ENCODE data around the gene KCNJ6. TPM values are rescaled to one million over a fixed set of nuclear protein-coding genes. Genes with fewer than 3 reads are reported as not detected.

The KCNJ6 gene
- total and polyA plus RNA-seq, 7 donors, result under 0.01 to 0.01 TPM; not detected in 5

DNA sequence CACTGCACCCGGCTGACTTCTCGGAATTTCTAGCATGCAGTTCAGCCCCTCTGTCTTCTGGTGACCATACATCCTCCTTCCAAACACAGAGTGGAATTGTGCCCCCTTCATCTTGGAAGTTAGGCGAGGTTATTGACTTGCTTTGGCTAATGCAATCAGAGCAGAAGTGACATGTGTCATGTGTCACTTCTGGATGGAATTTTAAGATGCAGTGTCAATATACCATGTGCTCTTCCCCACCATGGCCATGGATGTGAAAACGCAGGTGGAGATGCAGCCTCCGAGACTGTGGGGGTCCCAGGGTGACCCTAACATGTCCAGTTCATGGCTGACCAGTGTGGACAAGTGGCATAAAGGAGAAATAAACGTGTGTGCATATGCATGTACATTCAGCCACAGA is 83.0 kb downstream of the KCNJ6 start:
- Histone ChIP-seq H3K4me1 (no peaks in the 10 kb centered on the region), H3K9me3 (no peaks in the 10 kb centered on the region), H3K27me3 (ENCODE audit: insufficient read depth in 3 of 3, low read length in 2 of 3) (peaks cover 0 to 7% (median 0%) of the 10 kb centered on the region in 3 donors), H3K36me3 (ENCODE audit: insufficient read depth in 1 of 2, low read depth in 1 of 2) (no peaks in the 10 kb centered on the region), H3K4me3 (no peak overlapping the region), H3K27ac (no peak overlapping the region)
- TF ChIP-seq, protein P1, sequence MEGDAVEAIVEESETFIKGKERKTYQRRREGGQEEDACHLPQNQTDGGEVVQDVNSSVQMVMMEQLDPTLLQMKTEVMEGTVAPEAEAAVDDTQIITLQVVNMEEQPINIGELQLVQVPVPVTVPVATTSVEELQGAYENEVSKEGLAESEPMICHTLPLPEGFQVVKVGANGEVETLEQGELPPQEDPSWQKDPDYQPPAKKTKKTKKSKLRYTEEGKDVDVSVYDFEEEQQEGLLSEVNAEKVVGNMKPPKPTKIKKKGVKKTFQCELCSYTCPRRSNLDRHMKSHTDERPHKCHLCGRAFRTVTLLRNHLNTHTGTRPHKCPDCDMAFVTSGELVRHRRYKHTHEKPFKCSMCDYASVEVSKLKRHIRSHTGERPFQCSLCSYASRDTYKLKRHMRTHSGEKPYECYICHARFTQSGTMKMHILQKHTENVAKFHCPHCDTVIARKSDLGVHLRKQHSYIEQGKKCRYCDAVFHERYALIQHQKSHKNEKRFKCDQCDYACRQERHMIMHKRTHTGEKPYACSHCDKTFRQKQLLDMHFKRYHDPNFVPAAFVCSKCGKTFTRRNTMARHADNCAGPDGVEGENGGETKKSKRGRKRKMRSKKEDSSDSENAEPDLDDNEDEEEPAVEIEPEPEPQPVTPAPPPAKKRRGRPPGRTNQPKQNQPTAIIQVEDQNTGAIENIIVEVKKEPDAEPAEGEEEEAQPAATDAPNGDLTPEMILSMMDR (IDR thresholded peaks at IDR 0.05), result no peak
- DNase-seq (no peak), ATAC-seq (no peak)
- 77 to 84% (median 84%) methylated on average over 6 of the region's 6 CpGs for WGBS, 3 donors
- intact Hi-C loops (cut with DNase I), result no loop called here

DNA sequence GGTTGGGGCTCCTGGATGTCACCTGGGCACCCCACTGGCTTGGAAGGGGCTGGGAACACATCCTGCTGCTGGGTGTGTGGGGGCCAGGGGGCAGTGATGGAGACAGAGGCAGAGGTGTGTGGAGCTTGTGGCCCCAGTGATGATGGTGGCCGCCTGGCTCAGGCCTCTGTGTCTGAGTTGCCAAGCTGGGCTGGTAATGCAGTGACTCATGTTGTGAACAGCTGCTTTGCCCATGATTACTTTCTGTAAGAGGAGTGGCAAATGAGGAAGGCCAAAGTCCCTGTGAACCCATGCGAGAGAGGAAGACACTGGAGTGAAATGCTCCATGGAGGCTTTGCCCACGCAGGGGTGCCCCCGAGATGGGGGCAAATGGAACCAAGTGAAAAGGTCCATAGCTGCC is 86.8 kb downstream of the KCNJ6 start:
- no peaks in the 10 kb centered on the region for H3K4me1 ChIP-seq
- TF ChIP-seq, protein P1 (IDR thresholded peaks at IDR 0.05), result no peak
- H3K9me3 ChIP-seq, result no peaks in the 10 kb centered on the region
- intact Hi-C loops (cut with DNase I), result no loop called here
- DNase-seq, result no peak
- peaks cover 0 to 13% (median 0%) of the 10 kb centered on the region in 3 donors for H3K27me3 ChIP-seq (ENCODE audit: insufficient read depth in 3 of 3, low read length in 2 of 3)
- no peaks in the 10 kb centered on the region for H3K36me3 ChIP-seq (ENCODE audit: insufficient read depth in 1 of 2, low read depth in 1 of 2)
- no peak overlapping the region for H3K4me3 ChIP-seq
- WGBS, 3 donors, result 41 to 66% (median 49%) methylated on average over 4 of the region's 4 CpGs
- peak in 3 of 4 donors; percentile 64 to 73 (median 64) for ATAC-seq
- no peak overlapping the region for H3K27ac ChIP-seq

DNA sequence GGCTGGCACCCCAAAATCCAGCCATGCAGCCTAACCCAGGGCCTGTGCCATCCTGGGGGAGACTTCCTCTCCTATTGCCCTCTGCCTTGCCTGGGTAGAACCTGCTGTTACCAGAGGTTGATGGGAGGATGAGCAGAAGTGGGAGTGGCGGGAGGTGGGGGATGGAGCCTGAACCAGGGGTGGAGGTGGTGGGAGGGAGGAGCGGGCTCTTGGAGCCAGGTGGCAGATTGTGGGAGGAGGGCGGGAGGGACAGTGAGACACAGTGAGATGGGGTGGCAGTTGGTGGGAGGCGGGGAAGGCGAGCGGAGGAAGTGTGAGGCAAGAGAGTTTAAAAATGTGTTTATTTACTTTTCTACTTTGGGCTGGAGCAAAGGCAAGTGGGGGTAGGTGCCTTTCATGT is 87.3 kb downstream of the KCNJ6 start:
- H3K9me3 ChIP-seq, result no peaks in the 10 kb centered on the region
- ATAC-seq (no peak), DNase-seq (no peak)
- WGBS, 3 donors, result 75 to 91% (median 87%) methylated on average over 6 of the region's 6 CpGs
- H3K36me3 ChIP-seq (ENCODE audit: insufficient read depth in 1 of 2, low read depth in 1 of 2), result no peaks in the 10 kb centered on the region
- H3K27ac ChIP-seq, result no peak overlapping the region
- H3K27me3 ChIP-seq (ENCODE audit: insufficient read depth in 3 of 3, low read length in 2 of 3), result peaks cover 0 to 13% (median 0%) of the 10 kb centered on the region in 3 donors
- H3K4me3 ChIP-seq, result no peak overlapping the region
- TF ChIP-seq, protein P1 (IDR thresholded peaks at IDR 0.05), result no peak
- intact Hi-C loops (cut with DNase I), result no loop called here
- no peaks in the 10 kb centered on the region for H3K4me1 ChIP-seq

DNA sequence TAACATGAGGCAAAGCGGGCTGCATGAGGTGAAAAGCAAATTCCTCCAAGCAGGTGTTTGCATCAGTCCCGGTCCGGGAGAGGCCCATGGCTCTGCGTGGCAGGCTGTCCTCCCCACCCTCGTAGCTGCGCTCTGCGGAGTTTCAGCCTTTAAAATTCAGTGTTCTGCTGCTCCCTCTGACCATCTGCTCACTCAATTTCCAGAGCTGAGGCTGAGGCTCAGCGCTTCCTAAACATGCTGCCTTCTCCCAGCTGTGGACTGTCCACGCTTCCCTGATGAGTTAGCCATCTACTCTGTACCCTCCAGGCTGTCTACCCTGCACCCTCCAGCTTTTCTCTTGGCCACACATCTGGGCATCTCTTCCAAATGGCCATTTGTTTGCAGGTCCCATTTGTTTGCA is 87.7 kb downstream of the KCNJ6 start:
- TF ChIP-seq, protein P1 (IDR thresholded peaks at IDR 0.05), result no peak
- Histone ChIP-seq H3K9me3 (no peaks in the 10 kb centered on the region), H3K27ac (no peak overlapping the region), H3K4me3 (no peak overlapping the region), H3K27me3 (ENCODE audit: insufficient read depth in 3 of 3, low read length in 2 of 3) (peaks cover 0 to 13% (median 0%) of the 10 kb centered on the region in 3 donors), H3K36me3 (ENCODE audit: insufficient read depth in 1 of 2, low read depth in 1 of 2) (no peaks in the 10 kb centered on the region), H3K4me1 (no peaks in the 10 kb centered on the region)
- ATAC-seq (no peak), DNase-seq (no peak)
- intact Hi-C loops (cut with DNase I), result no loop called here
- WGBS, 3 donors, result 32 to 48% (median 39%) methylated on average over 9 of the region's 9 CpGs

DNA sequence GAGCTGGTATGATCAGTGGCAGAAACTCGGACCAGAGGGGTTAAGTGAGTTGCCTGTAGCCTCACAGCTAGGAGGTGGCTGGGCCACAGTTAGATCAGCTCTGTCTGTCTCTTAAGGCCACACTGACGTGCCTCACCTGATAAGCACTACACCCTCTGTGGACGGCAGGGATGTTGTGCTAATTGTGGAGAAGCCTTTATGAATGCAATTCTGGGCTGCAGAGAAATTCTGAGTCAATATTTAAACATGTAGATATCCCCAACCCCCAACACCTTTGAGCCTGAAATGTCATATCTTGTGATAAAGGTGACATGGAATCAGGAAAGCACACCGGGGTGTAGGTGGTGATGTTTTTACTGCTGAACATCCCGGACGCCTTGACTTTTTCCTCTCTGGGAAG is 88.3 kb downstream of the KCNJ6 start:
- Histone ChIP-seq H3K36me3 (ENCODE audit: insufficient read depth in 1 of 2, low read depth in 1 of 2) (no peaks in the 10 kb centered on the region), H3K4me1 (no peaks in the 10 kb centered on the region), H3K27me3 (ENCODE audit: insufficient read depth in 3 of 3, low read length in 2 of 3) (peaks cover 0 to 13% (median 0%) of the 10 kb centered on the region in 3 donors), H3K27ac (no peak overlapping the region), H3K4me3 (no peak overlapping the region), H3K9me3 (no peaks in the 10 kb centered on the region)
- DNase-seq (no peak), ATAC-seq (no peak)
- intact Hi-C loops (cut with DNase I), result no loop called here
- TF ChIP-seq, protein P1 (IDR thresholded peaks at IDR 0.05), result no peak
- WGBS, 3 donors, result 81 to 83% (median 82%) methylated on average over 6 of the region's 6 CpGs
